ENCODE data around the gene EML4.

DNA sequence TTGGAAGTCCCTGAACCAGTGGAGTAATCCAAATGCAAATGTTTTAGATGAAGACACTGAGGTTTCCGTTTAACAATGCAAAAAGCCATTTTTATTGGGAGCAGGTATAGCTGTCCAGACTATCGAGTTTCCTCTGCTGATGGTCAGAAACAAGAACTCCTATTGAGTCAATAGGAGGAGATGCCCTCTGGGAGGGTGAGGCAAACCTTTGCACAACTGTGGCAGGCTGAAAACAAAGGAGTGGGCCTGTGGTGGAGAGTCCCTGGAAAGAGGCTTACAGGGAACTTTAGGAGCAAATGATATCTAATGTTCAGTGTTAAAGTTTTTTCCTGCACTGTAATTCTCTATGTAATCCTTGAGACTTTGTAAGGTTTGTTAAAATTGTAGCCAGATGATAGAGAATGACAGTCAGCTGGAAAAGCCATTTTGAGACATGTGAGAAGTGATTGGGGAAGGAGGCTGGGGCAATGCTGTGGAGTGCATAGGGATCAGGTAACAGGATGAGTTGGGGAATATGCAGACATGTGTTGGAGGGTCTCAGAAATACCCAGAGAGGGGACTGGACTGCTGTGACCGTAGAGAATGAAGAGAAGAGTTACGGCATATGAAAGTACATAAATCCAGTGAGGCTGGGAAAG, 15.1 kb upstream of the EML4 start:
- TF ChIP-seq NRF1 (IDR thresholded peaks at IDR 0.05; ENCODE audit: low read depth, low read length), result no peak
- TF ChIP-seq, protein P1, sequence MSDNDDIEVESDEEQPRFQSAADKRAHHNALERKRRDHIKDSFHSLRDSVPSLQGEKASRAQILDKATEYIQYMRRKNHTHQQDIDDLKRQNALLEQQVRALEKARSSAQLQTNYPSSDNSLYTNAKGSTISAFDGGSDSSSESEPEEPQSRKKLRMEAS (IDR thresholded peaks at IDR 0.05; ENCODE audit: low read depth), result no peak
- TF ChIP-seq, protein P2, sequence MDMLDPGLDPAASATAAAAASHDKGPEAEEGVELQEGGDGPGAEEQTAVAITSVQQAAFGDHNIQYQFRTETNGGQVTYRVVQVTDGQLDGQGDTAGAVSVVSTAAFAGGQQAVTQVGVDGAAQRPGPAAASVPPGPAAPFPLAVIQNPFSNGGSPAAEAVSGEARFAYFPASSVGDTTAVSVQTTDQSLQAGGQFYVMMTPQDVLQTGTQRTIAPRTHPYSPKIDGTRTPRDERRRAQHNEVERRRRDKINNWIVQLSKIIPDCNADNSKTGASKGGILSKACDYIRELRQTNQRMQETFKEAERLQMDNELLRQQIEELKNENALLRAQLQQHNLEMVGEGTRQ (IDR thresholded peaks at IDR 0.05; ENCODE audit: borderline replicate concordance, low read depth, low read length), result no peak
- TF ChIP-seq EZH2phosphoT487 (IDR thresholded peaks at IDR 0.05; ENCODE audit: borderline replicate concordance, low read depth), result no peak
- no peak for TF ChIP-seq SMC3 (IDR thresholded peaks at IDR 0.05; ENCODE audit: low read depth, low read length)
- no peak for TF ChIP-seq EP300 (IDR thresholded peaks at IDR 0.05; ENCODE audit: borderline replicate concordance in 1 of 2, low read depth in 1 of 2, low read length in 1 of 2)
- no peak for TF ChIP-seq RAD21 (IDR thresholded peaks at IDR 0.05; ENCODE audit: low read length)
- no peak for TF ChIP-seq SIN3A (IDR thresholded peaks at IDR 0.05; ENCODE audit: borderline replicate concordance, low read depth, low read length)
- TF ChIP-seq, protein P3, sequence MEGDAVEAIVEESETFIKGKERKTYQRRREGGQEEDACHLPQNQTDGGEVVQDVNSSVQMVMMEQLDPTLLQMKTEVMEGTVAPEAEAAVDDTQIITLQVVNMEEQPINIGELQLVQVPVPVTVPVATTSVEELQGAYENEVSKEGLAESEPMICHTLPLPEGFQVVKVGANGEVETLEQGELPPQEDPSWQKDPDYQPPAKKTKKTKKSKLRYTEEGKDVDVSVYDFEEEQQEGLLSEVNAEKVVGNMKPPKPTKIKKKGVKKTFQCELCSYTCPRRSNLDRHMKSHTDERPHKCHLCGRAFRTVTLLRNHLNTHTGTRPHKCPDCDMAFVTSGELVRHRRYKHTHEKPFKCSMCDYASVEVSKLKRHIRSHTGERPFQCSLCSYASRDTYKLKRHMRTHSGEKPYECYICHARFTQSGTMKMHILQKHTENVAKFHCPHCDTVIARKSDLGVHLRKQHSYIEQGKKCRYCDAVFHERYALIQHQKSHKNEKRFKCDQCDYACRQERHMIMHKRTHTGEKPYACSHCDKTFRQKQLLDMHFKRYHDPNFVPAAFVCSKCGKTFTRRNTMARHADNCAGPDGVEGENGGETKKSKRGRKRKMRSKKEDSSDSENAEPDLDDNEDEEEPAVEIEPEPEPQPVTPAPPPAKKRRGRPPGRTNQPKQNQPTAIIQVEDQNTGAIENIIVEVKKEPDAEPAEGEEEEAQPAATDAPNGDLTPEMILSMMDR (IDR thresholded peaks at IDR 0.05), result no peak
- TF ChIP-seq CHD2 (IDR thresholded peaks at IDR 0.05; ENCODE audit: low read length, partially characterized antibody), result no peak

Measured in SK-N-SH (cell line).